ENCODE measurements around the gene TENT4B. TPM values are rescaled to one million over a fixed set of nuclear protein-coding genes. Genes with fewer than 3 reads are reported as not detected.

Gene TENT4B
- total and polyA plus RNA-seq, 2 experiments from 2014 or later: 7.7 to 14.8 TPM

- no peak overlapping the region for H3K4me2 ChIP-seq
These were observed 104.8 kb downstream of the TENT4B start for GRCh38 chr16:50257876-50258275.

GRCh38 chr16:50259334-50260205 lies 106.5 kb downstream of the TENT4B start:
- TF ChIP-seq EZH2phosphoT487 (IDR thresholded peaks at IDR 0.05; ENCODE audit: low read depth, severe bottlenecking, unreplicated experiment): no peak
- TF ChIP-seq EZH2 (IDR thresholded peaks at IDR 0.05; ENCODE audit: borderline replicate concordance): no peak
- TF ChIP-seq CTCF (IDR thresholded peaks at IDR 0.05; ENCODE audit: poor library complexity): no peak
- Histone ChIP-seq H3K27ac (no peak overlapping the region), H4K20me1 (ENCODE audit: insufficient read depth, poor library complexity, severe bottlenecking) (no peaks in the 10 kb centered on the region), H3K4me3 (no peak overlapping the region), H2AFZ (no peak overlapping the region), H3K4me1 (ENCODE audit: insufficient read depth) (peaks cover 10% of the 10 kb centered on the region), H3K36me3 (replicated peaks; ENCODE audit: insufficient read depth, low read depth) (no peaks in the 10 kb centered on the region), H3K9me3 (ENCODE audit: low read depth) (no peaks in the 10 kb centered on the region), H3K27me3 (no peaks in the 10 kb centered on the region), H3K9me2 (replicated peaks; ENCODE audit: insufficient read depth) (no peaks in the 10 kb centered on the region), H3K79me2 (no peaks in the 10 kb centered on the region), H3K4me2 (no peak overlapping the region)
- peak; percentile 8 for DNase-seq (ENCODE audit: low spot score)
- WGBS (ENCODE audit: low lambda C conversion rate, missing lambda C conversion rate): 63% methylated on average over 23 of the region's 23 CpGs

More at GRCh38 chr16:50257876-50258275, 104.8 kb downstream of the TENT4B start:
- 91% methylated on average over 9 of the region's 9 CpGs for WGBS (ENCODE audit: low lambda C conversion rate, missing lambda C conversion rate)
- Histone ChIP-seq H3K4me3 (no peak overlapping the region), H2AFZ (no peak overlapping the region), H3K9me3 (ENCODE audit: low read depth) (no peaks in the 10 kb centered on the region), H3K79me2 (no peaks in the 10 kb centered on the region), H4K20me1 (ENCODE audit: insufficient read depth, poor library complexity, severe bottlenecking) (no peaks in the 10 kb centered on the region), H3K9me2 (replicated peaks; ENCODE audit: insufficient read depth) (no peaks in the 10 kb centered on the region), H3K27ac (no peak overlapping the region), H3K27me3 (no peaks in the 10 kb centered on the region), H3K36me3 (replicated peaks; ENCODE audit: insufficient read depth, low read depth) (no peaks in the 10 kb centered on the region), H3K4me1 (ENCODE audit: insufficient read depth) (peaks cover 1% of the 10 kb centered on the region)
- no peak for TF ChIP-seq EZH2 (IDR thresholded peaks at IDR 0.05; ENCODE audit: borderline replicate concordance)
- TF ChIP-seq EZH2phosphoT487 (IDR thresholded peaks at IDR 0.05; ENCODE audit: low read depth, severe bottlenecking, unreplicated experiment): no peak
- TF ChIP-seq CTCF (IDR thresholded peaks at IDR 0.05; ENCODE audit: poor library complexity): no peak
- no peak for DNase-seq (ENCODE audit: low spot score)

- H3K9me2 ChIP-seq (replicated peaks; ENCODE audit: insufficient read depth): no peaks in the 10 kb centered on the region
- H2AFZ ChIP-seq: no peak overlapping the region
- no peak overlapping the region for H3K27ac ChIP-seq
- peak; percentile 3 for DNase-seq (ENCODE audit: low spot score)
- H3K27me3 ChIP-seq: no peaks in the 10 kb centered on the region
- no peak overlapping the region for H3K4me3 ChIP-seq
- H4K20me1 ChIP-seq (ENCODE audit: insufficient read depth, poor library complexity, severe bottlenecking): no peaks in the 10 kb centered on the region
- no peaks in the 10 kb centered on the region for H3K9me3 ChIP-seq (ENCODE audit: low read depth)
- H3K4me2 ChIP-seq: no peak overlapping the region
- 98% methylated on average over 9 of the region's 9 CpGs for WGBS (ENCODE audit: low lambda C conversion rate, missing lambda C conversion rate)
- TF ChIP-seq EZH2phosphoT487 (IDR thresholded peaks at IDR 0.05; ENCODE audit: low read depth, severe bottlenecking, unreplicated experiment) (no peak), EZH2 (IDR thresholded peaks at IDR 0.05; ENCODE audit: borderline replicate concordance) (no peak), CTCF (IDR thresholded peaks at IDR 0.05; ENCODE audit: poor library complexity) (no peak)
- H3K79me2 ChIP-seq: no peaks in the 10 kb centered on the region
- no peaks in the 10 kb centered on the region for H3K36me3 ChIP-seq (replicated peaks; ENCODE audit: insufficient read depth, low read depth)
- peaks cover 10% of the 10 kb centered on the region for H3K4me1 ChIP-seq (ENCODE audit: insufficient read depth)
These were observed 107.4 kb downstream of the TENT4B start for GRCh38 chr16:50260206-50261159.

Measured in hepatocyte (in vitro differentiated cells).